Natural killer cell (primary cell): ENCODE data around the gene GNPTG. TPM values are rescaled to one million over a fixed set of nuclear protein-coding genes. Genes with fewer than 3 reads are reported as not detected.

Source experiments
- ATAC-seq, 3 donors: fragments of 150-1000 bp in 2 of 3; fragments of 200-7000 bp in 1 of 3; cut with Tn5 transposase; 1 replicate in 1 of 3; 2 replicates in 2 of 3; pipeline ENCODE4 v1.10.0; 2021; ENCODE audit warnings: mild to moderate bottlenecking in 2 of 3, moderate library complexity in 2 of 3
- DNase-seq, 2 donors: peaks; one replicate each; pipeline versions ENCODE4 v3.0.0 to v3.0.0-alpha.2; 2013 to 2021; ENCODE audit warnings: mixed read lengths in 1 of 2
- H3K27ac ChIP-seq: one replicate; pipeline ENCODE4 v1.5.1; 2013; ENCODE audit warnings: mild to moderate bottlenecking, low read length
- H3K27me3 ChIP-seq: one replicate; pipeline ENCODE4 v1.6.1; 2013; ENCODE audit warnings: low read length; ENCODE audit not compliant: control insufficient read depth, insufficient read depth
- H3K36me3 ChIP-seq: one replicate; pipeline ENCODE4 v1.6.1; 2013; ENCODE audit warnings: low read length; ENCODE audit not compliant: control insufficient read depth, insufficient read depth
- H3K4me1 ChIP-seq: one replicate; pipeline ENCODE4 v1.6.1; 2013; ENCODE audit warnings: low read length; ENCODE audit not compliant: control insufficient read depth, insufficient read depth
- H3K4me3 ChIP-seq: one replicate; pipeline ENCODE4 v1.5.1; 2013; ENCODE audit warnings: low read length
- H3K9me3 ChIP-seq: one replicate; pipeline ENCODE4 v1.6.1; 2013; ENCODE audit warnings: low read length; ENCODE audit not compliant: control insufficient read depth, insufficient read depth
- H3K27ac Mint-ChIP-seq, 2 donors: one replicate each; pipeline ENCODE4 v1.8.0; 2022; ENCODE audit warnings: mild to moderate bottlenecking in 2 of 2, mixed read lengths in 2 of 2, moderate library complexity in 1 of 2
- H3K27me3 Mint-ChIP-seq, 2 donors: one replicate each; pipeline ENCODE4 v1.8.0; 2022; ENCODE audit warnings: low read depth in 2 of 2, mixed read lengths in 2 of 2
- H3K36me3 Mint-ChIP-seq: one replicate; pipeline ENCODE4 v1.8.0; 2022; ENCODE audit warnings: mixed read lengths
- H3K4me1 Mint-ChIP-seq, 2 donors: one replicate each; pipeline ENCODE4 v1.8.0; 2022; ENCODE audit warnings: mixed read lengths in 2 of 2
- H3K4me3 Mint-ChIP-seq: one replicate; pipeline ENCODE4 v1.8.0; 2022; ENCODE audit warnings: mild to moderate bottlenecking, moderate library complexity, mixed read lengths
- H3K9me3 Mint-ChIP-seq, 2 donors: one replicate each; pipeline ENCODE4 v1.8.0; 2022; ENCODE audit warnings: mixed read lengths in 2 of 2
- CTCF ChIP-seq: fragments of 200-600 bp; IDR thresholded peaks from one replicate; pipeline ENCODE4 v1.8.0; 2022; ENCODE audit warnings: antibody characterized with exemption
- WGBS: methylation state at CpG from one replicate; pipeline ENCODE4 v1.1.7; 2013; ENCODE audit warnings: missing lambda C conversion rate; ENCODE audit not compliant: insufficient coverage; 5-methylcytosine and 5-hydroxymethylcytosine counted together
- intact Hi-C: fragments of 100-400 bp; cut with micrococcal nuclease; formaldehyde crosslinking; loops from one replicate; pipeline ENCODE4 v1.14.2; 2022
- total RNA-seq, 4 donors: library from RNA; stranded (reverse); fragments of 120-200 nt in 1 of 4; gene quantifications; one replicate each; pipeline versions ENCODE4 v1.2.3 to v1.2.4, GENCODE V29; 2013 to 2022

Gene GNPTG
- total RNA-seq, 3 donors from 2014 or later (not counting 1 experiment from before 2014, with no cell fraction given), result 58.7 to 65.9 (median 62.0) TPM

- H3K4me3 ChIP-seq, result no peak overlapping the region
- H3K4me3 Mint-ChIP-seq, result no peak overlapping the region
- no peak for TF ChIP-seq CTCF
- DNase-seq (no peak), ATAC-seq (no peak)
- H3K36me3 Mint-ChIP-seq, result no peaks in the 10 kb centered on the region
- WGBS, result 98% methylated on average over 21 of the region's 21 CpGs
- H3K27me3 ChIP-seq, result no peaks in the 10 kb centered on the region
- no peaks in the 10 kb centered on the region for H3K4me1 ChIP-seq
- no peaks in the 10 kb centered on the region for H3K4me1 Mint-ChIP-seq
- H3K27ac ChIP-seq, result no peak overlapping the region
- H3K9me3 ChIP-seq, result no peaks in the 10 kb centered on the region
- no peak overlapping the region for H3K27ac Mint-ChIP-seq
- peaks cover 61% of the 10 kb centered on the region for H3K36me3 ChIP-seq
- intact Hi-C loops, result no loop called here
- no peaks in the 10 kb centered on the region for H3K9me3 Mint-ChIP-seq
- H3K27me3 Mint-ChIP-seq, result no peaks in the 10 kb centered on the region
Observed at GRCh38 chr16:1397779-1398178, 46.0 kb downstream of the GNPTG start.

- no peak overlapping the region for H3K27ac ChIP-seq
- H3K4me3 Mint-ChIP-seq, result no peak overlapping the region
- intact Hi-C loops, result no loop called here
- H3K4me3 ChIP-seq, result no peak overlapping the region
- ATAC-seq (no peak), DNase-seq (no peak)
- no peaks in the 10 kb centered on the region for H3K4me1 ChIP-seq
- peaks cover 59% of the 10 kb centered on the region for H3K36me3 ChIP-seq
- WGBS, result 97% methylated on average over 9 of the region's 9 CpGs
- H3K27me3 Mint-ChIP-seq, result no peaks in the 10 kb centered on the region
- TF ChIP-seq CTCF, result no peak
- H3K36me3 Mint-ChIP-seq, result no peaks in the 10 kb centered on the region
- no peaks in the 10 kb centered on the region for H3K9me3 ChIP-seq
- H3K27ac Mint-ChIP-seq, result no peak overlapping the region
- H3K27me3 ChIP-seq, result no peaks in the 10 kb centered on the region
- no peaks in the 10 kb centered on the region for H3K4me1 Mint-ChIP-seq
- no peaks in the 10 kb centered on the region for H3K9me3 Mint-ChIP-seq
Observed at GRCh38 chr16:1398351-1398750, 46.6 kb downstream of the GNPTG start.

- no peaks in the 10 kb centered on the region for H3K9me3 ChIP-seq
- ATAC-seq (no peak), DNase-seq (no peak)
- Mint-ChIP-seq H3K9me3 (no peaks in the 10 kb centered on the region), H3K4me3 (no peak overlapping the region), H3K36me3 (no peaks in the 10 kb centered on the region), H3K4me1 (peaks cover 0 to under 1% of the 10 kb centered on the region in 2 donors), H3K27ac (no peak overlapping the region), H3K27me3 (no peaks in the 10 kb centered on the region)
- TF ChIP-seq CTCF, result no peak
- WGBS, result 97% methylated on average over 38 of the region's 38 CpGs
- no peak overlapping the region for H3K4me3 ChIP-seq
- H3K27ac ChIP-seq, result no peak overlapping the region
- intact Hi-C loops, result no loop called here
- peaks cover 59% of the 10 kb centered on the region for H3K36me3 ChIP-seq
- H3K27me3 ChIP-seq, result no peaks in the 10 kb centered on the region
- no peaks in the 10 kb centered on the region for H3K4me1 ChIP-seq
Observed at GRCh38 chr16:1398826-1399581, 47.3 kb downstream of the GNPTG start.
